Skin epidermis (tissue), 12 donors: ENCODE data around the gene RBMS1.
"Not testable (repeated sequence)": the region's sequence is repeated elsewhere in the genome, so short reads cannot be mapped to it uniquely, and the experiment has no call there.

Experiments
- H3K27ac ChIP-seq, 21 experiments: fragments of 200-600 bp; sonication (generic) in 11 of 21; one replicate each; pipeline ENCODE4 v1.5.0; 2020; ENCODE audit warnings: mild to moderate bottlenecking in 3 of 21, inconsistent platforms in 2 of 21, moderate library complexity in 2 of 21
- H3K4me3 ChIP-seq, 7 experiments: fragments of 200-600 bp; sonication (generic) in 2 of 7; one replicate each; pipeline ENCODE4 v1.5.0; 2020; ENCODE audit warnings: inconsistent platforms in 2 of 7, mild to moderate bottlenecking in 2 of 7, moderate library complexity in 1 of 7

Gene RBMS1

DNA sequence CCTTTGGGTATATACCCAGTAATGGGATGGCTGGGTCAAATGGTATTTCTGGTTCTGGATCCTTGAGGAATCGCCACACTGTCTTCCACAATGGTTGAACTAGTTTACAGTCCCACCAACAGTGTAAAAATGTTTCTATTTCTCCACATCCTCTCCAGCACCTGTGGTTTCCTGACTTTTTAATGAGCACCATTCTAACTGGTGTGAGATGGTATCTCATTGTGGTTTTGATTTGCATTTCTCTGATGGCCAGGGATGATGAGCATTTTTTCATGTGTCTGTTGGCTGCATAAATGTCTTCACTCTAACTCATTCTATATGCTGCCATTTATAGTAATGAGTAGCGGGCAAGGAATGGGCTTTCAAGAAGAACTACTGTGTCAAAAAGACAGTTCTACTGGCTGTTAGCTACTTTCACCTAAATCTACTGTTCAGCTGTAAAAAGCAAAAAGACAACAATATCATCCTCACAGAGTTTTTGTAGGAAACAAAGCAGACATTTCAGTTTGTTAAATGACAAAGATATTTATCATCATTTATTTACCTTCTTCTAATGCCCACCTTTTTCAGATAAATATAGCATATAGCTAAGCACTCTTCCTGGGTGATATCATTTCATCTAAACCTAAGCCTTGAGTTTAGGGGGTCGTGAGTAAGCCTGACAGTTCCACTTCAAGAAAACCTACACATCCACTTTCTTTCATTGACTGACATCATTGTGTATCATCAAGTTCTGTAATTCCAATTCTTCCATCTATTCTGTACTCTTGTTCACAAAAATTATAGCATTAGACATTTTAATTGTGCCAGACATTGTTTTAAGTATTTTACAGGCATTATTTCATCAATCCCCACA is 71.7 kb downstream of the RBMS1 start:
- H3K27ac ChIP-seq: peak overlapping the region in 1 of 21 experiments; percentile 4

DNA sequence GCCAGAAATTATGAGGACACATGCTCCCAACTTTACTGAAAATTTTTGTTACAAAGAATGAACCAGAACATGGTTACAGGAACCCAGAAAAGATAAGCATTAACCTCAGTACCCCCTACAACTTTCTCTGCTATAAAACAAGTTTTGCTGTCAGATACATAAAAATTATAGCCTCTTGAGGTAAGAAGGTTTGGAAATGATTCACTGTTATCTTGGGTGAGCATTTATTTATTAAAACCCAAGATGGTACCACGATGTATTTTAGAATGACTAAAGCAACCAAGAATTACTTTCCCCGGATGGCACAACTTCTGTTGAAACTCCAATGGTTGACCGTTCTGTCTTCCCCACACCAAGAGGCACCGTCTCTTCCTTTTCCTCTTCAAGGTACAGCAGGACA is 72.9 kb downstream of the RBMS1 start:
- peak overlapping the region in 5 of 21 experiments; percentile 4 to 48 (median 37) for H3K27ac ChIP-seq
- H3K4me3 ChIP-seq: no peak overlapping the region

More for the DNA sequence above, 71.7 kb downstream of the RBMS1 start:
- H3K4me3 ChIP-seq: not testable (repeated sequence)

DNA sequence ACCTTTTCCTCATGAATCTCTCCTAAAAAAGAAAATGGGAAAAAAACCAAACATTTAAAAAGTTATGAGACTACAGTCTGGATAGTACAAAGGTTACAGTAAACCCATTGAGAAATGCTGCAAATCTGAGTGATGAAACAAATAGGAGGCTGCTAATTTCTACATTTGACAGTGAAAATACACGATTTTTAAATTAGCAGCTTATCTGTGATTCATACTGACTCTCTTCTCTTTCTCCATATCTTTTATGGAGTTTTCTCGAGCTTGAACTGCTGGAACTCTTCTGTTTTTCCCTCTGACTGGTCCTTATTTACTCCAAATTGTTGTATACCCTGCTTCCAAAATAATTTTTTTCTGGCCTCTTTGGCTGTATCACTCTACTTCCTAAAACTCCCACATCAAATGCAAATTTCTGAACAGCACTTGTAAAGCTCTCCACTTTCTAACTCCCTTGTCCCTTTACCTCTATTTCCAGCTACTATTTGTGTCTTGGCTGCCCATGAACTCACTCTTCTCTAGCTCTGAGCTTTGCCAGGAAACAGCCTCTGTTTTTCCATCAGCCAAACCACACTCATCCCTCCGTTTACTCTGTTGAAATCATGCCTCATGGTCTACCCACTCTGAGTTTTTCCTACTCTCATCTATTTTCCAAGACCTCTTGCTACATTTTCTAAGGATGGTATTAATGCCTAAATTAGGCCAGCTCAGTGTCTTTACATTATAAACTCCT is 73.7 kb downstream of the RBMS1 start:
- no peak overlapping the region for H3K4me3 ChIP-seq
- H3K27ac ChIP-seq: peak overlapping the region in 7 of 21 experiments; percentile 4 to 54 (median 37)

DNA sequence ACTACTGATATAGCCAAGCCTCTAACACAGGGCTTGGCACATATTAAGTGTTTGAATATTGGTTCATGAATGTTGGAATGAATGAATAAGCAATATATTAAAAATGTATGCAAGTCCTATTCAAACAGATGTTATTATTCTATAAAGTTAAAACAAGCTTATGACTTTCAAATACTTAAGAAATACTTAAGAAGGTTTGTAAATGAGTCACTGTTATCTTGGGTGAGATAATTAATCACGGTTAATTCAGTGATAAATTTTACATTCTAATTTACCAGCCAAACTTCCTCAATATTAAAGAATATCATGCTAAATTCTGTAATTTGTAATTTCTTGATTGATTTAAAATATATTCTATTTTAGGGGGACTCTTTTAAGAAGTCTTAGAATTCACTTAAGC is 74.8 kb downstream of the RBMS1 start:
- no peak overlapping the region for H3K27ac ChIP-seq

DNA sequence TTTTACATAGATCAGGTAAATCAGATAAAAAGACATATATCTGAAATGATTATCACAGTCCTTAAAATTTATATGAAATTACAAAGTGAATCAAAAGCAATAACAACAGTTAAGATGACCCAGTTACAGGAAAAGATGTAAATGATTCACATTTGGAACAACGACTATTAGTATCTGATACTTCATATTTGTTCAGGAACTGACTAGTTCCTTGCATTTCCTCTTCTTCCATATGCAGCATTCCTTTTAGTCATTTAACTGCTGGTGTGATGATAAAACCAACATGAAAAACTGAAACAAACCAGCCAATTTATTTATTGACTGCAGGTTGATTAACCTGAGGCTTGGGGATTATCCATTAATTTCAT is 75.2 kb downstream of the RBMS1 start:
- peak overlapping the region in 3 of 21 experiments; percentile 22 to 46 (median 27) for H3K27ac ChIP-seq
- H3K4me3 ChIP-seq: no peak overlapping the region

More for the DNA sequence above, 74.8 kb downstream of the RBMS1 start:
- H3K4me3 ChIP-seq: no peak overlapping the region

DNA sequence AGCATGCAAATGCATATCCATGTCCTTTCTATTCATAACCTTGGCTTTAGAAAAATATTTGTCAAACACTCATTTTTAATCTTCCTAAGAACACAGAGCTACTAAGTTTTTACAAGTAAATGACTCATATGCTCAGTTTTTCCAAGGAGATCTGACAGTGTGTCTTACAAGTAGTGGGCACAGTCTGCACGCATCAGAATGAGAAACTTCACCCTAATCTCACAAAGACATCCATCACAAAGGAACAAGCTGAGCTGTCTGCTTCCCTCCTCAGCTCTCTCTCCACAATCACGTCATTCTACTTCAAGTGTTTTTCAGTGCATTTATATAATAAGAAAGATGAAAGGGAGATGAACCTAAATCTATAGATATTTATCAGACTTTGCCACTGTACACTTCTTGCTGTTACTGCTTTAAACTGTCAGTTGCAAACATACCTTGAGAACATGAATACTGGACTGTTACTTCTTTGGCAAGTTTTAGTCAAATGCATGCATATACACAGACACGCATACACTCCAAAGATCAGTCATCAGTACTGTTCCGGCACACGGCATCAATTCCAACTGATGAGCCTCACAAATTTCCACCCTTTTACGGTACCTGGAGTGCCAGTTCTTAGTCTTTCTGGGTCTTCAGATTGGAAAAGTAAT is 75.7 kb downstream of the RBMS1 start:
- Histone ChIP-seq H3K4me3 (no peak overlapping the region), H3K27ac (peak overlapping the region in 3 of 21 experiments; percentile 22 to 46 (median 27))

DNA sequence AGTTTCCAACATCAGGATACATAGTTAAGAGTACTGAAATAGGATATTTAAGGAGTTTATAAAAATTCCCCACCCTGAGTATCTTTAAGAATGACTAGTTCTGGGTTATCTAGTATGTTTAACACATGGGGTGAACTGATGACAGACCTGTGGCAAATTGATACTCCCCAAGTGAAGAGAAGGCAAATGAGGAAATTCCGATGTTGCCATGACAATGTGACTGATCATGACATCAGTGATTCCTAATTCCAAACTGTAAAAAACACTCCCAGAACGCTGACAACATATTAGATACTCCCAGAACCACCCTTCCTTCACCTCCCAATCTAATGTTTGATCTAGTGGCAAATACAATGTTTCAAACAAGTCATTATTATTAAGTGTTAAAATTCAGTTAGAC is 77.6 kb downstream of the RBMS1 start:
- Histone ChIP-seq H3K27ac (no peak overlapping the region), H3K4me3 (no peak overlapping the region)

DNA sequence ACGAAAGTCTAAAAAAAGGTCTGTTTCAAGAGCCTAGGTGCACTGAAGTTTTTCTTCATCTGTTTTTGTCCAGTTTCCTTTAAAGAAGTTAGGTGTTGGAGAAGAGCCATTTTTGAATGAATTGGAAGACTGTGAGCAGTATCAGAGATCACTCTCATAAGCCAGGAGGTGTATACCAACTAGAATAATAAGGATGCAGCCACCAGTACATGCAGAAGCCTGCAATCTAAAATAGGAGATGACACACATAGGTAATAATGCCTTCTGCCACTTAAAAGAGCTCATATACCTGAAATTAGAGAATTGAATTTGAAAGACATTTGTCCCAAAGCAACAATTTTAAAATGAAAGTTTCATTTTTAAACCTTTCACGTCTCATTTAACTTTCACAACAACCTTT is 81.7 kb downstream of the RBMS1 start:
- Histone ChIP-seq H3K27ac (peak overlapping the region in 15 of 21 experiments; percentile 1 to 80 (median 54)), H3K4me3 (no peak overlapping the region)

DNA sequence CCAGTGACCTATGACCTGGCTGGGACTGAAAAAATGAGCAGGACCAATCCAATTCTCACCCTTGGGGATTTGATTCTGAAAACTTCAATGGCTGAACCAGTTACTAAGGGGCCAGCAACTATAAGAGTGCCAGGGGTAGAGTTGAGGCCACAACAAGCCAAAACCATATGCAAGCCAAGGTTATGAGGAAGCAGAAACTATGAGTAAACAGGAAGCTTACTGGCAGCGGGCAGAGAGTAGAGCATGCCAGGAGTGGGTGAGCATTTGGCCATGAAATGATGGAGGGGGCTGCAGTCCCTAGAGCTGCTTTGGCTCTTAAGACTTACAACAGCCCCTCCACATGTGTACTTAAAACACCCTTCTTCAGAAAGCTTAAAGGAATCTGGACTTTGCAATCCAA is 82.4 kb downstream of the RBMS1 start:
- Histone ChIP-seq H3K4me3 (no peak overlapping the region), H3K27ac (peak overlapping the region in 19 of 21 experiments; percentile 3 to 80 (median 55))

DNA sequence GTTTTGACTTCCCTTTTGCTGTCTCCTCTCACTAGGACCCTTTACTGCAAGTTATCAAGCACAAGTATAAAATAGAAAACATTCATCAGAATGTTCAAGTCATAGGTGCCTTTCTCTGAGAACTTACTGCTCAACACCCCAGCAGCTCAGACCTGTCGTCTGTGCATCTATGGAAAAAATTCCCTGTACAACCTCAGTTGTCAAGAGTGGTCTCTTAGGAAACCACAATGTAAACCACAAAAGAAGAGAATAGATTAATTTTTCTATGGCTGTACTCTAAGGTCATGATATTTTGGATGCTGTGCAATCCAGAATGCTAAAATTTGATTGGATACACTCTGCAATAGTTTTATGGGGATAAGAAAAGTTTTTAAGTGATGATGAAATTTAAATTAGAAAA is 84.1 kb downstream of the RBMS1 start:
- Histone ChIP-seq H3K4me3 (no peak overlapping the region), H3K27ac (peak overlapping the region in 5 of 21 experiments; percentile 96 to 99 (median 98))

DNA sequence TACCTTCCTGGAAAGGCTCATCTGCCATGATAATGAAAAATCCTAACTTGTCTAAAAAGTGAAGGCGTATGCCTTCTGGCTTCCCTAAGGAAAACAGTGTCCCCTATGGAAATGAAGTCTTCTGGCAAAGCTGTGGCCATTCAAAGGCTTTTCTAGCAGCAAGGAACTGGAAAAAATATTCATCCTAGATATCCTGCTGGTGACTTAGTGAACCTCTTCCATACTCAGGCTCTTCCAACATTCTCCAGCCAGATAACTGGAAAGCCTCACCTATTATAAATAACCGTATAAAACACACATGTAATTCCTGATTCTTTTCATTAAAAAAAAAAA is 84.7 kb downstream of the RBMS1 start:
- peak overlapping the region in 15 of 21 experiments; percentile 33 to 100 (median 96) for H3K27ac ChIP-seq
- no peak overlapping the region for H3K4me3 ChIP-seq

DNA sequence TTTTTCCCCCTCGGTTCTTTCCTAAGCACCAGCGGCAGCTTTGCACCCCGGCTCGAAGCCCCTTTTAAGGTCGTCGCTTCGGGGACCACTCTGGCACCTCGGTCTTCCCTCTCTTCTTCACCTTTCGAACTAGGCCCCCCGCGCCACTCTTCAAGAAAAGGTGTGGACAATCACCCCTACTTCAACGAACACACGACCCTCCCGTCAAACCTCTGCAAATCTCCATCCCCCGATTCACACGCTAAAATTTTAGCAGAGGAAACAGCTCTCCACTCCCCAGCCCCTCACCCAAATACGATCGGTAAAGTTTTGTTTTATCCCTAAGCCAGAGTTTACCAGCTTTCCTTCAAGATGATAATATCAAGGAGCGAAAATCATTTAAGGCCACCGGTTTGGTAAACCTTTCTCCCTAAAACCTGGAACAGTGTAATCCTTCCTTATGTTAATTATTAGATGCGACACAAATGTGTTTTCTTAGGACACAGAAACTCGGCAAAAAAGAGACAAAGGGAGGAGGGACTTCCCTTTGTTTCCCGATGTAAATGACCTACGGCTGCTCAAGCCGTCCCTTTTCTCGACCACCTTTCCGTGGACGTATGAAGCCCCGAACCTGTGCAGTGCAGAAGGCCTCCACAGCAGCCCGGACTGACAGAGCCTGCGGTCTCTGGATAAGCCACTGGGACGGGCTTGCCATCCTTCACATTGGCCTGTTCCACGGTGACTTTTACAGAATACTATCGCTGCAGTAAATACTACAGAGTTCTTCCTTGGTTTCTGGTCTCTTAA is 85.2 kb downstream of the RBMS1 start:
- peak overlapping the region in 6 of 7 experiments; percentile 87 to 98 (median 96) for H3K4me3 ChIP-seq
- peak overlapping the region in 20 of 21 experiments; percentile 27 to 100 (median 97) for H3K27ac ChIP-seq

DNA sequence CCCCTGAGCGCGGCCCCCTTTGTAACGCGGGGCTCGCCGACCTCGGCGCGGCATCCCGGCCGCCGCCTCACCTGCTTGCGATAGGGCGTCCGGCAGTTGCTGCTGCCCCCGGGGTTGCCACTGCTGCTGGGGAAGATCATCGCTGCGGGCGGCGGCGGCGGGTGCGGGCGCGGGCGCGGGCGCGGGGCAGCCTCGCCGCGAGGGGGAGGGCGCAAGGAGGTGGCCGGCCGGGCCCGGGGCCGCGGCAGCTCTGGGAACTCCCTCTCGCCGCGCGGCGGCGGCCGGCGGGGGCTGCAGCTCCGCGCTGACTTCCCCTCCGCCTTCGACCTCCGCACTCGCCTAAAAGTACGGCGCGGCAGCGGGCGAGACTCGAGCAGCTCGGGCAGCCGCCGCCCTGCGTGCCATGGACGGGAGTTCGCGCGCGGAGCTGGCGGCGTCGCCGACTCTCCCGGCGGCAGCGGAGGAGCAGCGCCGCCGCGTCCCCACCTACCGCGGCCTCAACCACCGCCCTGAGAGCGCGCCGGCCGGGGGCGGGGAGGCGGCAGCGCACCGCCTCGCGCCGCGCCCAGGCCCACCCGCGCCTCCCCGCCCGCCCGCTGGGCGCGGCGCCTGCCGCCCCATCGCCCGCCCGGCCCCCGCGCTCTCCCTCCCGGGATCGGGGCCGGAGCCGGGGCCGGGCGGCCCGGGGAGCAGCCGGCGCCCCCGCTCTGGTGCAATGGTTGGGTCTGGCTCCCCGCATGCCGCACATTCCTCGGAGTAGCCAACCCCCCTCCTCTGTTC is 86.0 kb downstream of the RBMS1 start:
- Histone ChIP-seq H3K27ac (peak overlapping the region; percentile 93 to 100 (median 98)), H3K4me3 (peak overlapping the region; percentile 83 to 98 (median 95))

DNA sequence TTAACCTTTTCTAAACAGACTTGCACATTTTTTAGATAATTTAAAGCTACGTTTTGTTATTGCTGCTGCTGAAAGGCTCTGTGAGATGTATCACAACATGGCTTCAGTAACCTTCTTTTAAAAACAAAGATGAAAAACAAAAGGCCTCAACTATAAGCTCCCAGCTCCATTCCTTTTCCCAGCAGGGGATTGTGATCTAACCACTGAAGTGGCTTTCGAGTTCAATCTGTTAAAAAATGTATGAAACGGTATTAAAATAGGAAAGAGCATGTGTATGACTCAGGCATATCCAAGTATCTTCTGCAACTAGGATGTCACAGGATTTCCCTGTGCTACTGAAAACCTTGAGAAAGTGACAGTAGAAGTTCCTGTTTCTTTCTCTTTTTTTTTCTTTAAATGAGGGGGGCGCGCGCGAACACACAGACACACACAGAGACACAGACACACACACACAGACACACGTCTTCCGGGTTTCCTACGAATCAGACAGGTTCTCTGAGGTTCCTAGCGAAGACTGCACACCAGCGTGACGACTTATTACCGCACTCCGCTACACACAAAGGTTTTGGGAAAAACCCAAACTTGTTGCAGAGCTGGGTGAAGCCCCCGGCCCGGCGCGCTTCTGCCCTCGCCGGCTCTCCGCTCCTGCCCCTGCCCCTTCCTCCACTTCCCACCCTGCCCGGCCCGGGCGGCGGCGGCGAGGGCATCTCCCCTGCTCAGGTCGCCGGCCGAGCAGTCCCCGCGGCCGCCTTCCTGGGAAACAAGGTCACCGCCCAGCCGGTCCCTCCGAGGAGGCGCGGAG is 86.8 kb downstream of the RBMS1 start:
- H3K27ac ChIP-seq: peak overlapping the region; percentile 93 to 100 (median 98)
- peak overlapping the region; percentile 83 to 98 (median 95) for H3K4me3 ChIP-seq

DNA sequence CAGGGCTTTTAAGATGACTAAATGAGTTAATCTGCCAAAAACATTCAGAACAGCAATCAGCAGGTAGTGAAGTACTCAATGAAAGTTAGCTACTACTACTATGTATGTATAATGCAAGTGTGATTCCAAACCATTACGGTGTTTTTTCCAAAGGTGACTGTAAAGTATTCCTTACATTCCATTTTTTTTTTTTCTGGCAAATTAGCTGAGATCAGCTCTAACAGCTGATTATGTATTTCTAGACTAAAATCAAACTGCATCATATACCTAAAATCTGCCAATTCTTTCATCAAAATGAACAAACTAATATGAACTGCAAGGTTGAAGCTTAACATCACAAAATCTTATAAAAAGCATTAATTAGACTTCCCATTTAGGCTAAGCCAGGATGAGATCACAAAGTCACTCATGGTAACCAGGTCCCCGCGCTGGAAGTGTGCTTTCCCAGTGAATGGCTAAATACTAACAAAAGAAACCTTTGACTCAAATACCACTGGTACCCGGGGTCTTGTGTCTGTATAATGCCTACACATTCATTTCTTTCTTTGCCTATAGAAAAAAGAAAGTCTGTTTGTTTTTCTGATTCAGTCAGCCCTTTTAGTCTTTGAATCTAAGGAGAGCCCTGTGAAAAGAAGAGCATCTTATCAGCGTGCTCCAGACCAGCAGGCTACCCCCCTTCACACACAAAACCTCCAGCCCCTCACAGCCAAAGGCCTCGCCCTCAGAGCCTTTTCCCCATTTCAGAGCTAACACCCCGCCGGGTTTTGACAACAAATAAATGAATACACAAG is 88.3 kb downstream of the RBMS1 start:
- Histone ChIP-seq H3K4me3 (peak overlapping the region in 5 of 7 experiments; percentile 83 to 98 (median 90)), H3K27ac (peak overlapping the region in 16 of 21 experiments; percentile 9 to 100 (median 98))

DNA sequence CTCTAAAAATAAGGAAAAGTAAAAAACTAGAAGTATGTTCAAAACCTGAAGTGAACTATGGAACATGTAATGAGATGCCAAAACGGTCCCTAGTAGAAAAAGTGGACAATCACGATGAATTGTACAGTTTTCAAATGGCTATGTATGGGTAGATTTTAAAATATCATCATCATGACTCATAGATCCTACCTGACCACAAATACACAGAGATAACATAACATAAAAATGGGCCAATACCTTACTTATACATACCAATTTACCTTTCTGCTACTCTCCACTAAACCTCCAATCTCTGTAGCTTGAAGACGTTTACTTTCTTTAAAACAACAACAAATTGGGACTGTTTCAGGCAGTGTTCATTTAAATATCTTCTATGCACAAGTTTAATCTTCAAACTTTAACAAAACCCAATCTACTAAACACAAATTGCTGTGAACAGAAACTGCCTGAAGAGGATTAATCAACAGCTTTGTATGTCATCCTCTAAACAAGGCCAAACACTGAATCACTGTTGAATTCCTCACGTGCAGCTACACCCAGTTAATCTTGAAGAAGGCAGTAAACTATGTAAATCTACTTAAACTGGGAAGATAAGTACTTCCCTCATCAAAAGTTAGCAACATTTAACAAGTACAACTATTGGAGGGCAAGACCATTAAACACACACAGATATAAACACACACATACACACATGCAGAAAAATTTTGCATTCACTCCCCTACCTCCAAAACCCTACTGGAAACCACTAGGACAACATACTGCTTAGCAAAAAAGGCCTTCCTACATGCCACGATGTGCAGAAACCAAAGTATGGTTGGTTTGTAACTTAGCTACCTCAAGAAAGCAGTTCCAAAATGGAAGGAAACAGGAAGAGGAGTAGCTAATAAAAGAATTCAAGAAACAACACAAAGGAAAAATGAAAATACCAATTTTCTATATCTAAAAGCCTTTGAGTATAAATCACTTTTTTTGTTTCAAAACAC is 90.3 kb downstream of the RBMS1 start:
- no peak overlapping the region for H3K4me3 ChIP-seq

More for the DNA sequence above, 90.3 kb downstream of the RBMS1 start:
- peak overlapping the region in 14 of 21 experiments; percentile 1 to 73 (median 30) for H3K27ac ChIP-seq
